B cell (primary cell): Measurements from ENCODE around the gene ATP23. TPM values are rescaled to one million over a fixed set of nuclear protein-coding genes. Genes with fewer than 3 reads are reported as not detected.

Experiments used
- ATAC-seq: fragments of 200-7000 bp; cut with Tn5 transposase; one replicate; pipeline ENCODE4 v1.10.0; 2021; ENCODE audit warnings: low read depth, mild to moderate bottlenecking, moderate number of reproducible peaks, moderate library complexity
- CTCF ChIA-PET: fragments of 350-600 bp; sonication (Branson Sonifier 250); formaldehyde crosslinking; loops from one replicate; lab custom pipeline; 2021; ENCODE audit warnings: antibody characterized with exemption, inconsistent platforms; lab: Charles Lee
- POLR2A ChIA-PET: fragments of 350-600 bp; sonication (Branson Sonifier 250); formaldehyde crosslinking; loops from one replicate; lab custom pipeline; 2021; ENCODE audit warnings: antibody characterized with exemption; lab: Charles Lee
- DNase-seq: peaks from one replicate; pipeline ENCODE4 v3.0.0; 2013
- H2AFZ ChIP-seq: 2 replicates; pipeline ENCODE4 v1.6.1; 2012; ENCODE audit warnings: mild to moderate bottlenecking, low read depth, low read length; ENCODE audit not compliant: insufficient read depth, poor library complexity, severe bottlenecking
- H3K27ac ChIP-seq, 2 donors: 1 replicate in 1 of 2; 2 replicates in 1 of 2; pipeline ENCODE4 v1.5.1; 2012 to 2013; ENCODE audit warnings: low read length in 2 of 2, mild to moderate bottlenecking in 2 of 2, moderate library complexity in 1 of 2
- H3K27me3 ChIP-seq, 4 experiments: fragments of 200-600 bp in 1 of 4; sonication (generic) in 1 of 4; replicated peaks in 1 of 4; 1 replicate in 2 of 4; 2 replicates in 2 of 4; pipeline versions ENCODE4 v1.6.1 to v1.7.0; 2013 to 2016; ENCODE audit warnings: low read length in 3 of 4, mild to moderate bottlenecking in 2 of 4, mixed read lengths in 1 of 4, moderate library complexity in 1 of 4; ENCODE audit not compliant: insufficient read depth in 4 of 4, control insufficient read depth in 3 of 4; ENCODE audit errors: control extremely low read depth in 1 of 4
- H3K36me3 ChIP-seq, 2 experiments: replicated peaks in 1 of 2; 1 replicate in 1 of 2; 2 replicates in 1 of 2; pipeline versions ENCODE4 v1.6.1 to v1.7.1; 2013; ENCODE audit warnings: low read length in 1 of 2; ENCODE audit not compliant: insufficient read depth in 2 of 2, control insufficient read depth in 1 of 2; ENCODE audit errors: control extremely low read depth in 1 of 2, extremely low read depth in 1 of 2
- H3K4me1 ChIP-seq, 2 donors: fragments of 200-600 bp in 1 of 2; sonication (generic) in 1 of 2; 1 replicate in 1 of 2; 2 replicates in 1 of 2; pipeline versions ENCODE4 v1.5.1 to v1.6.1; 2013 to 2017; ENCODE audit warnings: low read length in 2 of 2; ENCODE audit not compliant: control insufficient read depth in 2 of 2, insufficient read depth in 2 of 2
- H3K4me2 ChIP-seq: replicated peaks from 2 replicates; pipeline ENCODE3; 2012; ENCODE audit warnings: mild to moderate bottlenecking, low read depth, low read length; ENCODE audit not compliant: poor library complexity, severe bottlenecking
- H3K4me3 ChIP-seq, 5 experiments: fragments of 200-600 bp in 1 of 5; sonication (generic) in 1 of 5; 1 replicate in 3 of 5; 2 replicates in 2 of 5; pipeline versions ENCODE4 v1.5.1 to v1.7.0; 2011 to 2016; ENCODE audit warnings: low read length in 4 of 5, mild to moderate bottlenecking in 4 of 5, low read depth in 2 of 5, control low read depth in 1 of 5, moderate library complexity in 1 of 5; ENCODE audit not compliant: insufficient read depth in 1 of 5; ENCODE audit errors: control extremely low read depth in 1 of 5, extremely low read depth in 1 of 5
- H3K79me2 ChIP-seq: fragments of 200-600 bp; sonication (generic); one replicate; pipeline ENCODE4 v1.6.0; 2016; ENCODE audit warnings: low read length; ENCODE audit not compliant: control insufficient read depth, insufficient read depth
- H3K9ac ChIP-seq: fragments of 200-600 bp; sonication (generic); 2 replicates; pipeline ENCODE4 v1.6.1; 2017; ENCODE audit warnings: mild to moderate bottlenecking, low read length, moderate library complexity
- H3K9me3 ChIP-seq, 3 donors: one replicate each; pipeline versions ENCODE4 v1.6.1 to v1.7.1; 2013; ENCODE audit warnings: low read length in 2 of 3; ENCODE audit not compliant: control insufficient read depth in 2 of 3, insufficient read depth in 1 of 3; ENCODE audit errors: control extremely low read depth in 1 of 3
- H4K20me1 ChIP-seq: 2 replicates; pipeline ENCODE4 v1.6.0; 2012; ENCODE audit warnings: mild to moderate bottlenecking, low read length; ENCODE audit not compliant: insufficient read depth, control insufficient read depth, poor library complexity, severe bottlenecking
- H3K27ac Mint-ChIP-seq: one replicate; pipeline ENCODE4 v1.8.0; 2021; ENCODE audit warnings: mixed read lengths
- H3K27me3 Mint-ChIP-seq: one replicate; pipeline ENCODE4 v1.8.0; 2021; ENCODE audit warnings: mixed read lengths
- H3K4me1 Mint-ChIP-seq: one replicate; pipeline ENCODE4 v1.8.0; 2021; ENCODE audit warnings: mixed read lengths
- H3K4me3 Mint-ChIP-seq: one replicate; pipeline ENCODE4 v1.8.0; 2021; ENCODE audit warnings: mixed read lengths
- H3K9me3 Mint-ChIP-seq: one replicate; pipeline ENCODE4 v1.8.0; 2022; ENCODE audit warnings: mixed read lengths; ENCODE audit not compliant: insufficient read depth
- EZH2 ChIP-seq: IDR thresholded peaks from 2 replicates; pipeline ENCODE4 v1.6.1; 2012; ENCODE audit warnings: borderline replicate concordance, low read depth, mild to moderate bottlenecking, moderate library complexity, low read length; ENCODE audit not compliant: insufficient read depth, poor library complexity, severe bottlenecking
- intact Hi-C: fragments of 100-400 bp; cut with micrococcal nuclease; formaldehyde crosslinking; loops from one replicate; pipeline ENCODE4 v1.10.0; 2022
- polyA plus RNA-seq: library from polyadenylated mRNA; depleted of rRNA; stranded (reverse); fragments of >200 nt; gene quantifications from 2 replicates; pipeline ENCODE4 v1.2.3, GENCODE V29; 2012
- total RNA-seq, 2 donors: library from RNA; stranded (reverse); fragments of 120-200 nt in 1 of 2; gene quantifications; 1 replicate in 1 of 2; 2 replicates in 1 of 2; pipeline versions ENCODE4 v1.2.3 to v1.2.4, GENCODE V29; 2013 to 2022
- TF ChIP-seq, protein P1 (sequence below): fragments of 200-600 bp; IDR thresholded peaks from one replicate; pipeline ENCODE4 v1.8.0; 2022; ENCODE audit warnings: antibody characterized with exemption, mild to moderate bottlenecking

Gene ATP23
- total and polyA plus RNA-seq, 2 donors (not counting 1 experiment from before 2014, with no cell fraction given) = 6.2 to 16.3 TPM

DNA sequence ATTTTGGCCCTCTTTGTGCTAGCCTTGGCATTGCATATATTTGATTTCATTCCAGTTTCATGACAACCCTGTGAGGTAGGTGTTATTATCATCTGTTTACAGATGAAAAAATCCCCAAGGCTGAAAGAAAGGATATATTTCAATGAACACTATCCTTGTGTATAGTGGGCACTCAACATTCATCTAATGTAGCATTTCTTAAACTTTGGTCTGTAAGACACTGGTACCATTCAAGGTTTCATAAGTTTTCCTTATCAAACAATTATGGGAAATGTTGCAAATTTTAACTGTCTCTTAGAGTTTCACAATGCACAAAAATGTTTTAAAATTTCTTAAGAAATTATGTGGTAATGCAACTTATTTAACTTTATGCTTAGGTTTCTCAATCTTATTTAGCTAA lies 44.3 kb downstream of the ATP23 start:
- H3K9me3 ChIP-seq = no peaks in the 10 kb centered on the region
- no peaks in the 10 kb centered on the region for H3K79me2 ChIP-seq
- no peak overlapping the region for H2AFZ ChIP-seq
- no peaks in the 10 kb centered on the region for H3K4me1 ChIP-seq
- H3K4me1 Mint-ChIP-seq = no peaks in the 10 kb centered on the region
- no peak for ATAC-seq
- H3K27ac Mint-ChIP-seq = no peak overlapping the region
- no peak overlapping the region for H3K9ac ChIP-seq
- H3K4me2 ChIP-seq = no peak overlapping the region
- no peaks in the 10 kb centered on the region for H3K9me3 Mint-ChIP-seq
- no peak overlapping the region for H3K4me3 ChIP-seq
- no peak overlapping the region for H3K27ac ChIP-seq
- TF ChIP-seq, protein P1, sequence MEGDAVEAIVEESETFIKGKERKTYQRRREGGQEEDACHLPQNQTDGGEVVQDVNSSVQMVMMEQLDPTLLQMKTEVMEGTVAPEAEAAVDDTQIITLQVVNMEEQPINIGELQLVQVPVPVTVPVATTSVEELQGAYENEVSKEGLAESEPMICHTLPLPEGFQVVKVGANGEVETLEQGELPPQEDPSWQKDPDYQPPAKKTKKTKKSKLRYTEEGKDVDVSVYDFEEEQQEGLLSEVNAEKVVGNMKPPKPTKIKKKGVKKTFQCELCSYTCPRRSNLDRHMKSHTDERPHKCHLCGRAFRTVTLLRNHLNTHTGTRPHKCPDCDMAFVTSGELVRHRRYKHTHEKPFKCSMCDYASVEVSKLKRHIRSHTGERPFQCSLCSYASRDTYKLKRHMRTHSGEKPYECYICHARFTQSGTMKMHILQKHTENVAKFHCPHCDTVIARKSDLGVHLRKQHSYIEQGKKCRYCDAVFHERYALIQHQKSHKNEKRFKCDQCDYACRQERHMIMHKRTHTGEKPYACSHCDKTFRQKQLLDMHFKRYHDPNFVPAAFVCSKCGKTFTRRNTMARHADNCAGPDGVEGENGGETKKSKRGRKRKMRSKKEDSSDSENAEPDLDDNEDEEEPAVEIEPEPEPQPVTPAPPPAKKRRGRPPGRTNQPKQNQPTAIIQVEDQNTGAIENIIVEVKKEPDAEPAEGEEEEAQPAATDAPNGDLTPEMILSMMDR = no peak
- TF ChIP-seq EZH2 = no peak
- ChIA-PET CTCF (no interaction called here), POLR2A (no interaction called here)
- H3K27me3 Mint-ChIP-seq = peaks cover 20% of the 10 kb centered on the region
- no peaks in the 10 kb centered on the region for H3K27me3 ChIP-seq
- intact Hi-C loops = no loop called here
- H4K20me1 ChIP-seq = no peaks in the 10 kb centered on the region
- no peaks in the 10 kb centered on the region for H3K36me3 ChIP-seq
- no peak overlapping the region for H3K4me3 Mint-ChIP-seq
- no peak for DNase-seq

GRCh38 chr12:57989838-57990237 lies 48.5 kb downstream of the ATP23 start:
- no peak overlapping the region for H3K4me2 ChIP-seq
- no peaks in the 10 kb centered on the region for H3K79me2 ChIP-seq
- intact Hi-C loops = no loop called here
- H3K36me3 ChIP-seq = no peaks in the 10 kb centered on the region
- Mint-ChIP-seq H3K27me3 (peaks cover 15% of the 10 kb centered on the region), H3K9me3 (peaks cover 3% of the 10 kb centered on the region), H3K4me3 (no peak overlapping the region), H3K27ac (no peak overlapping the region), H3K4me1 (no peaks in the 10 kb centered on the region)
- no peak for TF ChIP-seq EZH2
- TF ChIP-seq, protein P1 = no peak
- no peak overlapping the region for H3K27ac ChIP-seq
- no peaks in the 10 kb centered on the region for H3K27me3 ChIP-seq
- no peak for ATAC-seq
- CTCF ChIA-PET = no interaction called here
- H3K9ac ChIP-seq = no peak overlapping the region
- no peak overlapping the region for H2AFZ ChIP-seq
- no peaks in the 10 kb centered on the region for H4K20me1 ChIP-seq
- no peaks in the 10 kb centered on the region for H3K9me3 ChIP-seq
- DNase-seq = no peak
- H3K4me1 ChIP-seq = no peaks in the 10 kb centered on the region
- POLR2A ChIA-PET = no interaction called here
- H3K4me3 ChIP-seq = no peak overlapping the region
